ENCODE data around the gene HNF4A. TPM values are rescaled to one million over a fixed set of nuclear protein-coding genes. Genes with fewer than 3 reads are reported as not detected.
"Not testable (repeated sequence)": the region's sequence is repeated elsewhere in the genome, so short reads cannot be mapped to it uniquely, and the experiment has no call there.

The HNF4A gene
- total RNA-seq, 2 donors from 2014 or later, result not detected

DNA sequence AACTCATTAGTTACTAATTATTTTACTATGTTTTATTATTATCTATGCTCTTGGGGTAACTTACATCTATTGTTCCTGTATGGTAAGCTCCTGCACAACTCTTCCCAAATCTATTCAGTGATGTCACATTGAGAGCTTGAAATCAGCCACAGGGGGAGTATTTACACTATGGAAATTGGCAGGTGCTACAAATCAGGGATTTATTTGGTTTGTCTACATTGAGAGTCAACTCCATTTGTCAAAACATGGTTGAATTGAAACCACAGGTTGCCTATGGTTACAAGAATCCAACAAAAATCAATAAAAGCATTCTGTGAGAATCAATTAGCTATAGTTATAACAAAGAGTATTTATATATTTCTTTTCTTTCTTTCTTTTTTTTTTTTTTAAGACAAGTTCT lies 40.6 kb upstream of the HNF4A start:
- TF ChIP-seq, protein P1, sequence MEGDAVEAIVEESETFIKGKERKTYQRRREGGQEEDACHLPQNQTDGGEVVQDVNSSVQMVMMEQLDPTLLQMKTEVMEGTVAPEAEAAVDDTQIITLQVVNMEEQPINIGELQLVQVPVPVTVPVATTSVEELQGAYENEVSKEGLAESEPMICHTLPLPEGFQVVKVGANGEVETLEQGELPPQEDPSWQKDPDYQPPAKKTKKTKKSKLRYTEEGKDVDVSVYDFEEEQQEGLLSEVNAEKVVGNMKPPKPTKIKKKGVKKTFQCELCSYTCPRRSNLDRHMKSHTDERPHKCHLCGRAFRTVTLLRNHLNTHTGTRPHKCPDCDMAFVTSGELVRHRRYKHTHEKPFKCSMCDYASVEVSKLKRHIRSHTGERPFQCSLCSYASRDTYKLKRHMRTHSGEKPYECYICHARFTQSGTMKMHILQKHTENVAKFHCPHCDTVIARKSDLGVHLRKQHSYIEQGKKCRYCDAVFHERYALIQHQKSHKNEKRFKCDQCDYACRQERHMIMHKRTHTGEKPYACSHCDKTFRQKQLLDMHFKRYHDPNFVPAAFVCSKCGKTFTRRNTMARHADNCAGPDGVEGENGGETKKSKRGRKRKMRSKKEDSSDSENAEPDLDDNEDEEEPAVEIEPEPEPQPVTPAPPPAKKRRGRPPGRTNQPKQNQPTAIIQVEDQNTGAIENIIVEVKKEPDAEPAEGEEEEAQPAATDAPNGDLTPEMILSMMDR (IDR thresholded peaks at IDR 0.05), result no peak
- Histone ChIP-seq H3K27ac (no peak overlapping the region), H3K27me3 (no peaks in the 10 kb centered on the region), H3K36me3 (no peaks in the 10 kb centered on the region), H3K9me3 (no peaks in the 10 kb centered on the region), H3K4me1 (peaks cover 0 to 11% of the 10 kb centered on the region in 2 donors), H3K4me3 (no peak overlapping the region)
- DNase-seq (ENCODE audit: low spot score), result no peak

DNA sequence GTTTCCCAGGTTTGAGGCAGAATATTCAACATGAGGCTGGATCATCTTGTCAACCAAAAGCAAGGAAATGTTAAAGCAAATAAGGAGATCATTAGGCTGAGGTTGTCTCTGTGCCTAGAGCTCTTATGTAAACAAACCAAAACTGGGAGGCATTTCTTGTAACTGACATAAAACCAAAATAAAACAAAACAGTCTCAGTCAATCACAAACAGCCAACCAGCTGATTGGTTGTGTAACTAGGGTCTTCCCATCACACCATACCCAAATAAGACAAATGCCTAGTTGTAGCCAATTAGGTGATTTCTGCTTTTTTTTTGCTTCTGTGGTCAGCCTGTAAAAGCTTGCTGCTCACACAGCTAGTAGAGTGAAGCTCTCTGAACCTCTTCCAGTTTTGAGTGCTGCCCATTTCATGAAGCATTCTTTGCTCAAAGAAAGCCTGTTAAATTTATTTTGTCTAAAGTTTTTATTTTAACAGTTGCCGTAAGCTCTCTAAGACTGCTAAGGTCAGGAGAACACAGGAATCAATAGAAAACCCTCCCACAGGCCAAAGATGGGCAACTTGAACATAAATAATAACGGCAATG lies 35.6 kb upstream of the HNF4A start:
- Histone ChIP-seq H3K4me1 (no peaks in the 10 kb centered on the region), H3K4me3 (no peak overlapping the region), H3K36me3 (no peaks in the 10 kb centered on the region), H3K27ac (no peak overlapping the region), H3K9me3 (no peaks in the 10 kb centered on the region), H3K27me3 (no peaks in the 10 kb centered on the region)
- no peak for DNase-seq (ENCODE audit: low spot score)
- TF ChIP-seq, protein P1 (IDR thresholded peaks at IDR 0.05), result no peak

GRCh38 chr20:44324343-44324742 lies 31.2 kb upstream of the HNF4A start:
- Histone ChIP-seq H3K36me3 (no peaks in the 10 kb centered on the region), H3K4me1 (peaks cover 0 to 8% of the 10 kb centered on the region in 2 donors), H3K27ac (no peak overlapping the region), H3K9me3 (no peaks in the 10 kb centered on the region), H3K27me3 (no peaks in the 10 kb centered on the region), H3K4me3 (no peak overlapping the region)
- no peak for DNase-seq (ENCODE audit: low spot score)
- TF ChIP-seq, protein P1 (IDR thresholded peaks at IDR 0.05), result no peak

DNA sequence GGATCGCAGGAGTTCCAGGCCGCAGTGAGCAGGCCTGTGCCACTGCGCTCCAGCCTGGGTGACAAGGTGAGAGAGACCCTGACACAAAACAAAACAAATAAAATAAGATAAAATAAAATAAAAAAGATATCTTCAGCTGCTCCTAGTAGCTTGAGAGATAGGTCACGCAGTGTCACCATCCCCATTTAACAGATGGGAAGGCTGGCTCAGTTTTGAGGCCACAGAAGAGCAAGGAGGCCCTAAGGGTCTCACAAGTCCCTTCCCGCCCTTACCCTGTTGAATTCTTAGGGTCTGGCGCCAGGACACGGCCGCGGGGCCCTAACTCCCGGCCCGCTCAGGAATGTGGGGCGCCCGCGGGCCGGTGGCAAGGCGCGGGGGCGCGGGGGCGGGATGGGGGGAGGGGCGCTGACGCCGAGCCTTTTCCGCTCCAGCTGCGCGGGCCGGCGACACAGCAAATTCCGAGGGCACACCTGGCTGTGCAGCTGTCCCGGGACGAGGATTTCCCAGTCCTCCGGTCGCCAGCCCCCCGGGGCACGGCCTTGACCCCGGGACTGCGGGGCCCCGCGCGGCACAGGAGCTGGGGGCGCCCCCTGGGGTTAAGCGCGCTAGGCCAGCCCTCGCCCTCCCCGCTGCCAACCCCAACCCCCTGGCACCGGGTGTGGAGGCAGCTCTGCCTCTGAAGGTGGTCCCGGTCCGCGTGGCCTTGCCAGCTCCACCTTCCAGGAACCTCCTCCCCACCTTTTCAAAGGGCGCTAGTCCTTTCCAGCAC lies 28.9 kb upstream of the HNF4A start:
- TF ChIP-seq, protein P1 (IDR thresholded peaks at IDR 0.05), result no peak
- Histone ChIP-seq H3K27ac (no peak overlapping the region), H3K36me3 (no peaks in the 10 kb centered on the region), H3K9me3 (no peaks in the 10 kb centered on the region), H3K4me1 (peaks cover 0 to 8% of the 10 kb centered on the region in 2 donors), H3K27me3 (no peaks in the 10 kb centered on the region), H3K4me3 (peak overlapping the region; percentile 30 to 47)
- DNase-seq (ENCODE audit: low spot score), result no peak

GRCh38 chr20:44327748-44328147 lies 27.8 kb upstream of the HNF4A start:
- H3K27ac ChIP-seq; DNase-seq (ENCODE audit: low spot score); H3K9me3 ChIP-seq; H3K4me3 ChIP-seq; H3K36me3 ChIP-seq; H3K27me3 ChIP-seq; H3K4me1 ChIP-seq: not testable (repeated sequence)

GRCh38 chr20:44328428-44328827 lies 27.1 kb upstream of the HNF4A start:
- Histone ChIP-seq H3K4me3 (no peak overlapping the region), H3K27me3 (no peaks in the 10 kb centered on the region), H3K4me1 (peaks cover 0 to 8% of the 10 kb centered on the region in 2 donors), H3K36me3 (no peaks in the 10 kb centered on the region), H3K9me3 (no peaks in the 10 kb centered on the region), H3K27ac (no peak overlapping the region)
- TF ChIP-seq, protein P1 (IDR thresholded peaks at IDR 0.05), result no peak
- DNase-seq (ENCODE audit: low spot score), result no peak

All from right atrium auricular region (tissue), 2 donors.